Lower leg skin (tissue), 3 donors: ENCODE data around the gene LSM14B.

ENCODE experiments used
- CTCF ChIP-seq, 3 donors: fragments of 450-650 bp; IDR thresholded peaks; one replicate each; pipeline ENCODE4 v1.5.1; 2016; ENCODE audit warnings: antibody characterized with exemption in 3 of 3, mild to moderate bottlenecking in 3 of 3, moderate library complexity in 2 of 3
- POLR2A ChIP-seq, 2 donors: fragments of 450-650 bp; IDR thresholded peaks; one replicate each; pipeline ENCODE4 v1.6.1; 2016 to 2017; ENCODE audit warnings: antibody characterized with exemption in 2 of 2, mild to moderate bottlenecking in 1 of 2, moderate library complexity in 1 of 2

- no peak for TF ChIP-seq CTCF (IDR thresholded peaks at IDR 0.05)
- no peak for TF ChIP-seq POLR2A (IDR thresholded peaks at IDR 0.05)
These were observed 49.0 kb downstream of the LSM14B start for GRCh38 chr20:62171245-62171644.
